Measurements from ENCODE around the gene TBCA.

TBCA gene

GRCh38 chr5:77775790-77776553 is at the start of gene TBCA:
Gene TBCA (minus strand): TSS chr5:77776339. CDS start chr5:77776257, 82 bp downstream.
- peak; percentile 20 to 92 (median 82) for DNase-seq

GRCh38 chr5:77824981-77825380 is 48.8 kb upstream of the TBCA start:
- no peak for DNase-seq

- no peak for DNase-seq
Observed at GRCh38 chr5:77816686-77817085, 40.5 kb upstream of the TBCA start.

- no peak for DNase-seq
Observed at GRCh38 chr5:77812926-77813589, 36.9 kb upstream of the TBCA start.

GRCh38 chr5:77806213-77806843 is 30.2 kb upstream of the TBCA start:
- DNase-seq = no peak

- DNase-seq = no peak
Observed at GRCh38 chr5:77798456-77798855, 22.3 kb upstream of the TBCA start.

GRCh38 chr5:77797136-77797535 is 21.0 kb upstream of the TBCA start:
- DNase-seq = peak in 3 of 56 donors; percentile 13 to 22 (median 15)

GRCh38 chr5:77795846-77796245 is 19.7 kb upstream of the TBCA start:
- no peak for DNase-seq

GRCh38 chr5:77795268-77795667 is 19.1 kb upstream of the TBCA start:
- DNase-seq = no peak

GRCh38 chr5:77791926-77792325 is 15.8 kb upstream of the TBCA start:
- no peak for DNase-seq

GRCh38 chr5:77791356-77791755 is 15.2 kb upstream of the TBCA start:
- DNase-seq = no peak

GRCh38 chr5:77785229-77785628 is 9.1 kb upstream of the TBCA start:
- DNase-seq = no peak

GRCh38 chr5:77784735-77785134 is 8.6 kb upstream of the TBCA start:
- no peak for DNase-seq

GRCh38 chr5:77781076-77781475 is 4.9 kb upstream of the TBCA start:
- DNase-seq = no peak

- DNase-seq = no peak
Observed at GRCh38 chr5:77778881-77779438, 2.8 kb upstream of the TBCA start.

GRCh38 chr5:77778398-77778797 is 2.3 kb upstream of the TBCA start:
- DNase-seq = no peak

- no peak for DNase-seq
Observed at GRCh38 chr5:77777911-77778310, 1.8 kb upstream of the TBCA start.

GRCh38 chr5:77777281-77777892 is 1.2 kb upstream of the TBCA start:
- no peak for DNase-seq

- DNase-seq = no peak
Observed at GRCh38 chr5:77776554-77777206, 541 bp upstream of the TBCA start.

GRCh38 chr5:77774981-77775789 is 954 bp downstream of the TBCA start:
- peak in 11 of 56 donors; percentile 22 to 68 (median 48) for DNase-seq
